Measurements from ENCODE around the gene HABP4. TPM values are rescaled to one million over a fixed set of nuclear protein-coding genes. Genes with fewer than 3 reads are reported as not detected.
A peak's percentile ranks its signal among the peaks of the same experiment; 100 is the strongest.

The HABP4 gene
- total RNA-seq, 1 donor from 2014 or later, result 17.2 TPM

DNA sequence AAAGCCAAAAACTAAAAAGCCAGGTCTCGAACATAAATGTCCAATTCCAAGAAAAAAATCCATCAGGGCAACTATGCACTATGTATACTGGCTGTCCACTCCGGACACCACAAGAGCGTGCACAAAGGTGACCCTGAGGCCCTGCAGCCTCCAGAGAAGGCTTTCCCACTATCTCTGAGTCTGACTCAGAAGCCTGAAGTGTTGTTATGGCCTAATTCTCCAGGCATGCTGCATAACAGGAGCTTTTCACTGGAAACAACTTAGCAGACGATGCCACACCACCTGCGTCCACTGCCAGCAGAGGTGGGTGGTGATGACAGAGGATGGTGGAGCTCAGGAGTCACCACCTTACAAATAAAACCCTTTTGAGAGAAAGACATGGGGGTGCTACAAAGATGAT is 63.7 kb downstream of the HABP4 start:
- Histone ChIP-seq H3K27me3 (no peaks in the 10 kb centered on the region), H3K9me3 (no peaks in the 10 kb centered on the region), H3K4me1 (peaks cover 26% of the 10 kb centered on the region), H3K4me3 (no peak overlapping the region), H3K27ac (peak overlapping the region; percentile 69), H3K36me3 (no peaks in the 10 kb centered on the region)
- intact Hi-C loops (cut with DNase I), result no loop called here
- DNase-seq (ENCODE audit: extremely low spot score in 2 of 2), result no peak
- TF ChIP-seq POLR2AphosphoS5 (IDR thresholded peaks at IDR 0.05; ENCODE audit: insufficient read depth in 1 of 2, low read depth in 1 of 2) (no peak), POLR2A (IDR thresholded peaks at IDR 0.05) (no peak)
- TF ChIP-seq, protein P1, sequence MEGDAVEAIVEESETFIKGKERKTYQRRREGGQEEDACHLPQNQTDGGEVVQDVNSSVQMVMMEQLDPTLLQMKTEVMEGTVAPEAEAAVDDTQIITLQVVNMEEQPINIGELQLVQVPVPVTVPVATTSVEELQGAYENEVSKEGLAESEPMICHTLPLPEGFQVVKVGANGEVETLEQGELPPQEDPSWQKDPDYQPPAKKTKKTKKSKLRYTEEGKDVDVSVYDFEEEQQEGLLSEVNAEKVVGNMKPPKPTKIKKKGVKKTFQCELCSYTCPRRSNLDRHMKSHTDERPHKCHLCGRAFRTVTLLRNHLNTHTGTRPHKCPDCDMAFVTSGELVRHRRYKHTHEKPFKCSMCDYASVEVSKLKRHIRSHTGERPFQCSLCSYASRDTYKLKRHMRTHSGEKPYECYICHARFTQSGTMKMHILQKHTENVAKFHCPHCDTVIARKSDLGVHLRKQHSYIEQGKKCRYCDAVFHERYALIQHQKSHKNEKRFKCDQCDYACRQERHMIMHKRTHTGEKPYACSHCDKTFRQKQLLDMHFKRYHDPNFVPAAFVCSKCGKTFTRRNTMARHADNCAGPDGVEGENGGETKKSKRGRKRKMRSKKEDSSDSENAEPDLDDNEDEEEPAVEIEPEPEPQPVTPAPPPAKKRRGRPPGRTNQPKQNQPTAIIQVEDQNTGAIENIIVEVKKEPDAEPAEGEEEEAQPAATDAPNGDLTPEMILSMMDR (IDR thresholded peaks at IDR 0.05), result no peak

DNA sequence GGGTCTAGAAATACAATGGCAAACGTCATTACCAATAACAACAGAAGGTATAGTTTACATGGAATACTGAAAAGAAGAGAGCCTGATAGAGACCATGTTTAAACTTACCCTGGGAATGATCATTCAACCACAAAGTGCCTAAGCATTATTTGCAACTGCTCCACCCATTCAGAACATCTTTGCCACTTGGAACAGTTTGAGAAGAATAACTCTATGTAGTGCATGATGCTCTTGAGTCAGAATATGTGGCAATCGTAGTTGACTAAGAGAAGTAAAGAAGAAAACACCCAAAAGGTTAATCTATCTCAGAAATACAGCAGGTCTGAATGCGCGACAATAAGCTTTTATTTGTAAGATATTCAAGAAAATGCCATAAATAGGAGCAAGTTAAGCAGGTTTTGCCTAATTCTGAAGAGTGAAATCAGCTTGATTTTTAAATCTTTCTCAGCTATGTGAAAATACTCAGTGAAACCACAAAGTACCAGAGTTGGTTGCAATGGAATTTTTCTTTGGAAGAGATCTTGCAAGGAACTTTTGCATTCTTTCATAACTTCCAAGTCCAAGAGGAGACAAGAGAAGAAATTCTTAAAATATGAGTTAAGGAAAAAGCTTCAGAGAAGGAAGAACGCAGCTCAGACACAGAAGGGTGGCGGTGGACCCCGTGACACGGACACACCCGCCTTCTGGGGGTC is 64.3 kb downstream of the HABP4 start:
- Histone ChIP-seq H3K36me3 (no peaks in the 10 kb centered on the region), H3K27me3 (no peaks in the 10 kb centered on the region), H3K4me1 (peaks cover 26% of the 10 kb centered on the region), H3K9me3 (no peaks in the 10 kb centered on the region), H3K27ac (peak overlapping the region; percentile 69), H3K4me3 (no peak overlapping the region)
- intact Hi-C loops (cut with DNase I), result no loop called here
- DNase-seq (ENCODE audit: extremely low spot score in 2 of 2), result no peak
- TF ChIP-seq POLR2A (IDR thresholded peaks at IDR 0.05) (no peak), POLR2AphosphoS5 (IDR thresholded peaks at IDR 0.05; ENCODE audit: insufficient read depth in 1 of 2, low read depth in 1 of 2) (peak in 1 of 2 donors; percentile 11)
- TF ChIP-seq, protein P1 (IDR thresholded peaks at IDR 0.05), result no peak

DNA sequence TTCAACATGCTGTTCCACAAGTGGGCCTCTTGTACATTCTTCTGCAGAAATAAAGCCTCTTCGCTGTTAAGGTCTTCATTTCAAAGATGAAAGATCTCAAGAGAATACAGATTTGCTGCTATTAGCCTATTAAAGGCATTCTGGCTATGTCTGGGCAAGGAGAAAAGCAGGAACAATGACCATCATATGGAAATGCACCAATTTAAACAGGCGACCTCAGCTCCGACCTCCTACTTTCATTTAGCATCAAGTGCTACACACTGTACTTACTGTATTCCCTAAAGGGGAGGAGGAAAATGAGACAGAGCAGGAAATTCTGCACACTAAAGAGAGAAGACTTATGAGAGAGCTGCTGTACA is 64.8 kb downstream of the HABP4 start:
- H3K36me3 ChIP-seq, result no peaks in the 10 kb centered on the region
- intact Hi-C loops (cut with DNase I), result no loop called here
- TF ChIP-seq, protein P1 (IDR thresholded peaks at IDR 0.05), result no peak
- TF ChIP-seq POLR2AphosphoS5 (IDR thresholded peaks at IDR 0.05; ENCODE audit: insufficient read depth in 1 of 2, low read depth in 1 of 2) (no peak), POLR2A (IDR thresholded peaks at IDR 0.05) (no peak)
- no peaks in the 10 kb centered on the region for H3K9me3 ChIP-seq
- peaks cover 26% of the 10 kb centered on the region for H3K4me1 ChIP-seq
- no peaks in the 10 kb centered on the region for H3K27me3 ChIP-seq
- no peak for DNase-seq (ENCODE audit: extremely low spot score in 2 of 2)
- peak overlapping the region; percentile 69 for H3K27ac ChIP-seq
- no peak overlapping the region for H3K4me3 ChIP-seq

DNA sequence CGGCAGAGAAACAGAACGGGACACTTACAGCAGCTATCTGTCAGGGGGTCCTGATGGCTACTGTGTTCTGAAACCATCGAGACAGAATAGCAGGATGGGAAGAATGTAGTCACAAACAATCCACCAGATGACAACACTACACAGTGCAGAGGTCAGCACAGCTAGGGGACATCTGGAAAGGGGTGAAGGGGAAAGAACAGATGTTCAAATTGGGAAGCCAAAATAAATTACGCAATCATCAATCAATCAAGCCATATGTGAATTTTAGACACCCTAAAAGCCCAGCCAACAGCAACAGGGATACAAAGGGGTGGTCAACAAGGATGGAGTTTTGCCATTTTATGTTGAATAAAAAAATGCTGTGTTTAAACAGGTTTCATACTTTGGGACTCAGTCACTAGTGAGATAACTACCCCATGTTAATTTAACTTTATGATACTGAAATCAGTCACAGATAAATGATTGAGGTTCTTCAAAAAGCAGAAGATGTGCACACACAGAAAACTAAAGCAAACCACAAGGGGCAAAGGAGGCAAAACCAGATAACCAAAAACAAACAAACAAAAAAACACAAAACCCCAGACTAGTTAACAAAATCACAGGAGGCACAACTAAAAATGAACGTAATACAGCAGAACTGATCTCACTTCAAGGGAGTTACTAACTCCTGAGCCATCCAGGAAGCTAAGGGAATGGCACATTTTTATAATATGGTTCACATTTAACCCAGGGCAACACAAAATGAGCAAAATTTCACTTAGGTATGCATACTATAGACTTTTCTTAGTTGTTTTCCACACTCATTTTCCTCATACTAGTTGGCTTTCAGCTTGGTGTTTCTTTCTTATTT is 65.9 kb downstream of the HABP4 start:
- Histone ChIP-seq H3K4me1 (peaks cover 26% of the 10 kb centered on the region), H3K9me3 (no peaks in the 10 kb centered on the region), H3K4me3 (no peak overlapping the region), H3K27ac (peak overlapping the region; percentile 69), H3K36me3 (no peaks in the 10 kb centered on the region), H3K27me3 (no peaks in the 10 kb centered on the region)
- no peak for DNase-seq (ENCODE audit: extremely low spot score in 2 of 2)
- intact Hi-C loops (cut with DNase I), result no loop called here
- TF ChIP-seq, protein P1 (IDR thresholded peaks at IDR 0.05), result no peak
- TF ChIP-seq POLR2A (IDR thresholded peaks at IDR 0.05), result no peak
- TF ChIP-seq POLR2AphosphoS5 (IDR thresholded peaks at IDR 0.05; ENCODE audit: insufficient read depth in 1 of 2, low read depth in 1 of 2), result no peak

DNA sequence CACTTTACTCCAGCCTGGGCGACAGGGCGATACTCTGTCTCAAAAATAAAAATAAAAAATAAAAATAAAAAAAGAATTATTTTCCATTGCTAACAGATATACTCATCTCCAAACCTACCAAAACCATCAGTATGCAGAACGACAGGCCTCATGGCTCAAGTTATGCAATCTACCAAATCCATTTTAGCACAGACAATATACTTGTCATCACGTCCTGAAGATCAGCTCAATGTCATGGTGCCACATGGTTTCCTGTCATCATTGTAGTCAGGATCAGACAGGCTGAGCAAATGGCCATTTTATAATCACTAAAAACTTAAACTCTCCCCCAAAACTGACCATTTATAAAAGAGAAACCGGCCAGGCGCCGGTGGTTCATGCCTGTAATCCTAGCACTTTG is 69.1 kb downstream of the HABP4 start:
- Histone ChIP-seq H3K9me3 (no peaks in the 10 kb centered on the region), H3K36me3 (peaks cover 0 to 16% of the 10 kb centered on the region in 2 donors), H3K4me3 (no peak overlapping the region), H3K27ac (no peak overlapping the region), H3K27me3 (no peaks in the 10 kb centered on the region), H3K4me1 (peaks cover 16% of the 10 kb centered on the region)
- intact Hi-C loops (cut with DNase I), result no loop called here
- no peak for DNase-seq (ENCODE audit: extremely low spot score in 2 of 2)
- TF ChIP-seq POLR2A (IDR thresholded peaks at IDR 0.05), result no peak
- TF ChIP-seq POLR2AphosphoS5 (IDR thresholded peaks at IDR 0.05; ENCODE audit: insufficient read depth in 1 of 2, low read depth in 1 of 2), result no peak
- TF ChIP-seq, protein P1 (IDR thresholded peaks at IDR 0.05), result no peak
